HG02840 (cell line): ENCODE data around the gene ARID3A.

ENCODE experiments used
- ATAC-seq: cut with Tn5 transposase; IDR thresholded peaks from one replicate; pipeline ENCODE4 v1.9.1; 2021; ENCODE audit warnings: mild to moderate bottlenecking, moderate library complexity, moderate number of reproducible peaks; ENCODE audit not compliant: unreplicated experiment, low FRiP score

Gene ARID3A

DNA sequence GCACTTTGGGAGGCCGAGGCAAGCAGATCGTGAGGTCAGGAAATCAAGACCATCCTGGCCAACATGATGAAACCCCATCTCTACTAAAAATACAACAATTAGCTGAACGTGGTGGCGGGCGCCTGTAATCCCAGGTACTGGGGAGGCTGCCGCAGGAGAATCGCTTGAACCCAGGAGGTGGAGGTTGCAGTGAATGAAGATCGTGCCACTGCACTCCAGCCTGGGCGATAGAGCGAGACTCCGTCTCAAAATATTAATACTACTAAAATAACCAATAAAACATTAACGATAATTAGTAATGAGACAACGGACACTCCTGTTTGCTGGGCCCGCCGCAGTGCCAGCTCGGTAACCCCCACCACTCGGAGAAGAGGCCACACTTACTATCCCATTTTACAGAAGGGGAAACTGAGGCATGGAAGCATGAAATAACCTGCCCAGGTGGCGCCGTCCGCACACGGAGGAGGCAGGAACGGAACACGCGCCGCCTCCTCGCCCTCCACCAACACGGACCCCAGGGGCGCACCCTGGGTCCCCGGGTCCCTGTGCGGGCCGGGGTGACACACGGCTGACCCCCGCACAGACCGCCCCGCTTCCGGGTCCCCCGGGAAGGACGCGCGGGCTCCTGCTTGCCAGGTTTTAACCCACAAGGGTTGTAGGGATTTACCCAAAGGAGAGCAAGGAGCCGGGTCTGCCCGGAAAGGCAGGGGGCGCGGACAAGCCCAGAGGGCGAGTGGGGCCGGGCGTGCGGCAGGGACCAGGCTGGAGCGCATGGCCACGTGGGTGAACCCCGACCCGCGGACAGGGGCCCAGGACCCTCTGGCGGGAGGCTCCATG is 14.4 kb upstream of the ARID3A start:
- no peak for ATAC-seq

GRCh38 chr19:912181-913079 is 13.4 kb upstream of the ARID3A start:
- no peak for ATAC-seq

GRCh38 chr19:913080-913748 is 12.6 kb upstream of the ARID3A start, which contains the start of gene R3HDM4:
TSS of gene R3HDM4 (minus strand) at chr19:913219. CDS start at chr19:913157, 62 bp downstream.
- no peak for ATAC-seq

DNA sequence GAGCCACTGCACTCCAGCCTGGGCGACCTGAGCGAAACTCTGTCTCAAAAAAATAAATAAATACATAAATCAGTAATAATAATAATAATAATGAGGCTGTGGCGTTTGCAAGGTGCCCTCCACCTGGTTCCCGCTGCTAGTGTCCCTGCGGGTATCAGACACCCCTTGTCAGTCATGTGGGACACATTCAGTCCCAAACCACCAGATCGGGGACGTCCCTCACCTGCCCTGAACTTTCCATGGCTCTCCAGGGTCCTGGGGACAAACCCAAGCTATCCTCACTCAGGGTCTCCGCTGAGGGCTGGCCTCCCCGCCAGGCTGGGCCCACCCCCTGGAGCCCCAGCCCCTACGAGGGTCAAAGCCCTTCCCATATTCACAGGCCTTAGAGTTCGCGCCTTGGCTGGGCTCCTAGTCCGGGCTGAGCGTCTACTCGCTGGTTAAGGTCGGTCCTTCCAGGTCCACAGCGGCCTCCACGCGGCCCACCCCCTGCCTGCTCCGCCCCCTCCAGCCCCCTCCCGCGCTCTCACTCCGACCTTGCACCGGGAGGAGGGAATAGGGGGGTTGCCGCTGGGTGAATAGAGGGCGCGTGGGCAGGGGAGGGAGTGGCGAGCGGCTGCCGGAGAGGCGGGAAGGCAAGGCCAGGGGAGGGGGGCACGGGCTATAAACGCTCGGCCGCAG is 9.1 kb upstream of the ARID3A start:
- no peak for ATAC-seq

GRCh38 chr19:917323-918151 is 8.3 kb upstream of the ARID3A start, which contains the start of gene KISS1R:
TSS of gene KISS1R (plus strand) at chr19:917333. CDS start at chr19:917503, 170 bp downstream.
- no peak for ATAC-seq

DNA sequence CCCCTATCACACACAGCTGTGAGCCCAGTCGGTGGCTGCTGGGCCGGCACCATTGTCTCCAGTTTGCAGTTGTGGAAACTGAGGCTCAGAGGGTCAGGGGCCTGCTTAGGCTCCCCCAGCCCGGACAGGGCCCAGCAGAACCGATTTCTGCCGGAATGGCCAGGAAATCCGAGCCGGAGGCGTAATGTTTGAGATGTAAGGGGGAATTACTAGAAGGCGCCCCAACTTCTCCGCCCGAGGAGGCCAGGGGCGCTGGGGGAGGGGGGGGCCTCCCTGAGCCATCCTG is 7.7 kb upstream of the ARID3A start:
- ATAC-seq = no peak

DNA sequence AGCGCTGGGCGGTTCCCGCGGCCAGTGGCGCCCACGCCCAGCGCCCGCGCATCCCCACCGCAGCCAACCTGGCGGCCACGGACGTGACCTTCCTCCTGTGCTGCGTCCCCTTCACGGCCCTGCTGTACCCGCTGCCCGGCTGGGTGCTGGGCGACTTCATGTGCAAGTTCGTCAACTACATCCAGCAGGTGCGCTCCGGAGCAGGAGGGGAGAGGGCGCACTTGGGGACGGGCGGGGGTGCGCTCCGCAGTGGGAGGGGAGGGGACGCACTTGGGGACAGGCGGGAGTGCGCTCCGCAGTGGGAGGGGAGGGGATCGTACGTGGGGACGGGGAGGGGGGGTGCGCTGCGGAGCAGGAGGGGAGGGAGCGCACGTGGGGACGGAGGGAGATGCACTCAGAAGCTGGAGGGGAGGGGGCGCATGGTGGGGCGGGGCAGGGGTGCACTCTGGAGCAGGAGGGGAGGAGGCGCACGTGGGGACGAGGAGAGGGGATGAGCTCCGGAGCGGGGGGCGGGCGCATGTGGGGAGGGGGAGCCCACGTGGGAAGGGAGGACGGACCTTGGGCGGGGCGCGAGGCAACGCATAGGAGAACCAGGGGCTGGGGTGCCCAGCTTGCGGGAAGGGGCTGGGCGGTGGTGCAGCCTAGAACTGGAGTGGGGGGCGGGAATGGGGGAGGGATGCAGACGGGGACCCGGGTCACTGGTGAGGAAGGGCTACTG is 7.2 kb upstream of the ARID3A start:
- no peak for ATAC-seq

- ATAC-seq = no peak
Observed at GRCh38 chr19:919199-920050, 6.4 kb upstream of the ARID3A start.

GRCh38 chr19:920051-920864 is 5.6 kb upstream of the ARID3A start:
- no peak for ATAC-seq

DNA sequence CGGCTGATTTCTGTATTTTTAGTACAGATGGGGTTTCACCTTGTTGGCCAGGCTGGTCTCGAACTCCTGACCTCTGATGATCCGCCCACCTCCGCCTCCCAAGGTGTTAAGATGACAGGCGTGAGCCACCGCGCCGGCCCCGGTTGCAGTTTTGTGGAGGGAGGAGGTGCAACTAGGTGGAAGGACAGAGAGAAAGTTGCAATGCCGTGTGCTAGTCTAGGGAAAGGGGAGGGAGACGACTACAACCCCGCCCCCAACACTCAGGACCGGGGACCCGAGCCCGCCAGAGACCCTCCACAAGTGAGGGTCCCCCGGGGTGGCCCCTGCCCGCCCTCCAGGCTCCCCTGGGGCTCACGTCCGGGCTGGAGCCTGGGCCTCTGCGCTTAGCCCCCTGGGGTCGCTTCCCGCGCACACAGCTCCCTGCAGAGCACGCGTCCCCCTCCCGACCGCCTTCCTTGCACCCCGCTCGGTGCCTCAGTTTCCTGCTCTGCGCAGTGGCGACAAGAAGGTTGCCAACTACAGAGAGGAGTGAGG is 1.2 kb upstream of the ARID3A start:
- peak; percentile 1 for ATAC-seq

DNA sequence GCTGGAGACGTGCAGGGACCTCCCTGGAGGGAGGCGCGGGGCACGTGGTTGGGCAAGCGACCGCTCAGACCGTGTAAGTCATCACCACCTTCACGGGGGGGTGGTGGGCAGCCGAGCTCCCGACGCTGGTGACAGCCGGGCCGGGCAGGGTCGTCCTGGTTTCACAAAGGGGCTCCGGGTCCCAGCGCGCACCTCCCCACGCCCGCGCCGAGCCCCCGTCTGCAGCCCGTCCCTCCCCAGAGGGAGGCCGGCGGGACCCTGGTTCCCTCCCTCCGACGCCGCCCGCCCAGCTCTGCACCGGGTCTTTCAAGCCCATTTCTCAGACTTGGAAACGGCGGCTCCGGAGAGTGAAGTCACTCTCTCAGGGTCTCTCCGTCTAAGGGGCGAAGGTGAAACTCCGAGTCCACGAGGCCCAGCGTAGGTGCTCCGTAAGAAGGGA is 729 bp upstream of the ARID3A start:
- ATAC-seq = peak; percentile 35

DNA sequence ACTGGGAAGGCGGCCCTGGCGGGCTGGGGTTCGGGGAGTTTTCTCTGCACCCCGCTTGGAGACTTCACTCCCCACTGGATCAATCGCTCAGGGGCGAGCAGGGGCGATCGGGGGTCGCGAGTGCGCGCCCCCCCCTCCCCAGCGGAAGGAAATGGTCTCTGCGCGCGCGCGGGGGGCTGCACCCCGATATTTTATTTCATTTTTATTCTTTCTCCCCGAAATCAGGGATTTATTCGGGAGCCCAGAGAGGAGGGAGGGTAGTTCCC is 421 bp downstream of the ARID3A start:
- ATAC-seq = no peak

- no peak for ATAC-seq
Observed at GRCh38 chr19:926589-927350, 935 bp downstream of the ARID3A start.

- no peak for ATAC-seq
Observed at GRCh38 chr19:927351-927779, 1.5 kb downstream of the ARID3A start.

- no peak for ATAC-seq
Observed at GRCh38 chr19:927780-928401, 2.1 kb downstream of the ARID3A start.
